A673 (cell line): ENCODE results near the gene EBP. TPM values are rescaled to one million over a fixed set of nuclear protein-coding genes. Genes with fewer than 3 reads are reported as not detected.
"Not testable (repeated sequence)": the region's sequence is repeated elsewhere in the genome, so short reads cannot be mapped to it uniquely, and the experiment has no call there.

Experiments
- BruUV-seq: library from RNA; stranded (reverse); fragments of 400-500 nt; replicated peaks from 2 replicates; lab custom pipeline; 2021; lab: Mats Ljungman, UMichigan
- CTCF ChIA-PET: fragments of 300-600 bp; sonication (Branson Sonifier 250); formaldehyde crosslinking; loops from one replicate; lab custom pipeline; 2022; ENCODE audit warnings: antibody characterized with exemption; lab: Charles Lee
- POLR2A ChIA-PET: fragments of 300-600 bp; sonication (Branson Sonifier 250); formaldehyde crosslinking; loops from one replicate; lab custom pipeline; 2022; ENCODE audit warnings: antibody characterized with exemption; ENCODE audit not compliant: low non-redundant PET; lab: Charles Lee
- DNase-seq: peaks from one replicate; pipeline ENCODE4 v3.0.0-alpha.2; 2015; ENCODE audit warnings: low spot score
- H3K27ac ChIP-seq: fragments of 200-600 bp; sonication (generic); 2 replicates; pipeline ENCODE4 v1.5.1; 2016; ENCODE audit warnings: mixed run types, low read depth, mild to moderate bottlenecking, mixed read lengths, antibody characterized with exemption, low read length; ENCODE audit not compliant: poor library complexity, severe bottlenecking
- H3K27me3 ChIP-seq: fragments of 200-600 bp; sonication (generic); replicated peaks from 2 replicates; pipeline ENCODE4 v1.6.1; 2017; ENCODE audit warnings: mixed run types, low read depth, mild to moderate bottlenecking, mixed read lengths, antibody characterized with exemption, low read length; ENCODE audit not compliant: insufficient read depth, poor library complexity
- H3K36me3 ChIP-seq: fragments of 200-600 bp; sonication (generic); 2 replicates; pipeline ENCODE4 v1.6.1; 2016; ENCODE audit warnings: mixed run types, mild to moderate bottlenecking, mixed read lengths, antibody characterized with exemption, low read length; ENCODE audit not compliant: insufficient read depth, poor library complexity, severe bottlenecking
- H3K4me1 ChIP-seq: fragments of 200-600 bp; sonication (generic); 2 replicates; pipeline ENCODE4 v1.6.1; 2017; ENCODE audit warnings: mixed run types, mild to moderate bottlenecking, mixed read lengths, antibody characterized with exemption, low read length; ENCODE audit not compliant: insufficient read depth, poor library complexity, severe bottlenecking
- H3K4me3 ChIP-seq: fragments of 200-600 bp; sonication (generic); 2 replicates; pipeline ENCODE4 v1.5.1; 2016; ENCODE audit warnings: low read depth, mixed run types, mild to moderate bottlenecking, mixed read lengths, low read length; ENCODE audit not compliant: poor library complexity, severe bottlenecking
- H3K9me3 ChIP-seq: fragments of 200-600 bp; sonication (generic); 2 replicates; pipeline ENCODE4 v1.6.1; 2016; ENCODE audit warnings: mixed run types, low read depth, mild to moderate bottlenecking, mixed read lengths, antibody characterized with exemption, low read length; ENCODE audit not compliant: poor library complexity, severe bottlenecking
- EZH2 ChIP-seq: fragments of 200-600 bp; sonication (generic); IDR thresholded peaks from 2 replicates; pipeline ENCODE4 v1.6.1; 2017; ENCODE audit warnings: borderline replicate concordance, low read depth, mild to moderate bottlenecking, mixed read lengths, antibody characterized with exemption, low read length; ENCODE audit not compliant: poor library complexity, severe bottlenecking
- intact Hi-C: fragments of 100-400 bp; cut with micrococcal nuclease; formaldehyde crosslinking; loops from one replicate; pipeline ENCODE4 v1.10.0; 2022; ENCODE audit not compliant: unreplicated experiment
- total RNA-seq: library from RNA; stranded (reverse); gene quantifications from 2 replicates; pipeline ENCODE4 v1.2.3, GENCODE V29; 2021
- TF ChIP-seq, protein P1 (sequence below): fragments of 300-800, 200-600 bp; sonication (generic); conservative IDR thresholded peaks from 2 replicates; pipeline ENCODE4 v1.5.1; 2017; ENCODE audit warnings: low read depth, mild to moderate bottlenecking, antibody characterized with exemption, low read length, moderate library complexity, mixed read lengths

EBP gene
- total RNA-seq, 1 experiment from 2014 or later, result 155 TPM

DNA sequence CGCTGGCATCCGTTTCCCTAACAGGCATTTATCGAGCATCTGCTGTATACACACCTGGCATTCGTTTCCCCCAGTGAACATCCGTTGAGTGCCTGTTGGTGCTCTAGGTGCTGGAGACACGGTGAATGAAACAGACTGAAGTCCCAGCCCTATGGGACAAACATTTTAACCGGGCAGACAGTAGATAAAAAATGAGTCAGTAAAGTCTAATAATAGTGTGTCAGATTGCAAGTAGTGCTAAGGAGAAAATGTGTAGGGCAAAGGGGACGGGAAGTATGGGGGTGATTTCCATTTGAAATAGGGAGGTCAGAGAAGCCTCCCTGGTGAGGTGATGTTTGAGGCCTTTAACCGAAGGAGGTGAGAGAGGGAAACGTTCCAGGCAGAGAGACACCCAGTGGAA is 5.3 kb upstream of the EBP start:
- DNase-seq, result no peak
- Histone ChIP-seq H3K9me3 (no peaks in the 10 kb centered on the region), H3K4me3 (no peak overlapping the region), H3K27me3 (no peaks in the 10 kb centered on the region), H3K36me3 (no peaks in the 10 kb centered on the region), H3K4me1 (no peaks in the 10 kb centered on the region), H3K27ac (no peak overlapping the region)
- TF ChIP-seq, protein P1, sequence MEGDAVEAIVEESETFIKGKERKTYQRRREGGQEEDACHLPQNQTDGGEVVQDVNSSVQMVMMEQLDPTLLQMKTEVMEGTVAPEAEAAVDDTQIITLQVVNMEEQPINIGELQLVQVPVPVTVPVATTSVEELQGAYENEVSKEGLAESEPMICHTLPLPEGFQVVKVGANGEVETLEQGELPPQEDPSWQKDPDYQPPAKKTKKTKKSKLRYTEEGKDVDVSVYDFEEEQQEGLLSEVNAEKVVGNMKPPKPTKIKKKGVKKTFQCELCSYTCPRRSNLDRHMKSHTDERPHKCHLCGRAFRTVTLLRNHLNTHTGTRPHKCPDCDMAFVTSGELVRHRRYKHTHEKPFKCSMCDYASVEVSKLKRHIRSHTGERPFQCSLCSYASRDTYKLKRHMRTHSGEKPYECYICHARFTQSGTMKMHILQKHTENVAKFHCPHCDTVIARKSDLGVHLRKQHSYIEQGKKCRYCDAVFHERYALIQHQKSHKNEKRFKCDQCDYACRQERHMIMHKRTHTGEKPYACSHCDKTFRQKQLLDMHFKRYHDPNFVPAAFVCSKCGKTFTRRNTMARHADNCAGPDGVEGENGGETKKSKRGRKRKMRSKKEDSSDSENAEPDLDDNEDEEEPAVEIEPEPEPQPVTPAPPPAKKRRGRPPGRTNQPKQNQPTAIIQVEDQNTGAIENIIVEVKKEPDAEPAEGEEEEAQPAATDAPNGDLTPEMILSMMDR, result no peak
- TF ChIP-seq EZH2, result no peak
- CTCF ChIA-PET, result no interaction called here
- POLR2A ChIA-PET, result no interaction called here
- no TSS peak for BruUV-seq
- intact Hi-C loops, result no loop called here

DNA sequence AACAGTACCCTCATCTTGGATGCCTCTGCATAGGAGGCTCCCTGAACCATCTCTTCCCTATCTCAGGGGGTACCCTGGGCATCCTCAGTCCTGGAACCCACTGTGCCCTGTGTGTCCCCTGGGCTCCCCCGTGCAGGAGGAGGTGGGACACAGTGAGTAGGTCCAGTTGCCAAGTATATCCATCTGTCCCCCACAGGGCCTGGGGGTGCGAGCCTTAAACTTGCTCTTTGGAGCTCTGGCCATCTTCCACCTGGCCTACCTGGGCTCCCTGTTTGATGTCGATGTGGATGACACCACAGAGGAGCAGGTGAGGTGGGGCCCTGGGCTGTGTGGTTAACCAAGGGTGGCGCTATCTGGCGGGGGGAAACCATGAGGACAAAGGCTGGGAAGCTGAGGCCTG is 4.6 kb upstream of the EBP start:
- ChIA-PET CTCF (no interaction called here), POLR2A (no interaction called here)
- no peaks in the 10 kb centered on the region for H3K9me3 ChIP-seq

DNA sequence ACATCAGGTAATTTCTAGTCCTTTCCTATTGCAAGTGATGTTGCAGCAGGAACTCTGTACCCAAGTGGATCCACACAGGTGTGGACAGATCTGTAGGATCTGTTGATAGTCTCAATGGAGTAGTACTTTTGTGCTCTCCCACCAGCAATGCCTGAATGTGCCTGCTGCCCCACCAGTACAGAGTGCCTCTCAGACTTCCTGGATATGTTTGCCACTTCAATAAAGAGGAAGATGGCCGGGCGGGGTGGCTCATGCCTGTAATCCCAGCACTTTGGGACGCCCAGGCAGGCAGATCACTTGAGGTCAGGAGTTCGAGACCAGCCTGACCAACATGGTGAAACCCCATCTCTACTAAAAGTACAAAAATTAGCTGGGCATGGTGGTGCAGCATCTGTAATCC is 2.1 kb upstream of the EBP start:
- H3K36me3 ChIP-seq, intact Hi-C loops, BruUV-seq, DNase-seq, H3K9me3 ChIP-seq, H3K27ac ChIP-seq, CTCF ChIA-PET, H3K27me3 ChIP-seq, H3K4me3 ChIP-seq, POLR2A ChIA-PET, H3K4me1 ChIP-seq: not testable (repeated sequence)

More for the DNA sequence above, 4.6 kb upstream of the EBP start:
- no peak for TF ChIP-seq EZH2
- TF ChIP-seq, protein P1, result no peak
- intact Hi-C loops, result no loop called here
- Histone ChIP-seq H3K4me3 (no peak overlapping the region), H3K36me3 (no peaks in the 10 kb centered on the region), H3K4me1 (no peaks in the 10 kb centered on the region), H3K27ac (no peak overlapping the region), H3K27me3 (no peaks in the 10 kb centered on the region)
- DNase-seq, result no peak
- no TSS peak for BruUV-seq

DNA sequence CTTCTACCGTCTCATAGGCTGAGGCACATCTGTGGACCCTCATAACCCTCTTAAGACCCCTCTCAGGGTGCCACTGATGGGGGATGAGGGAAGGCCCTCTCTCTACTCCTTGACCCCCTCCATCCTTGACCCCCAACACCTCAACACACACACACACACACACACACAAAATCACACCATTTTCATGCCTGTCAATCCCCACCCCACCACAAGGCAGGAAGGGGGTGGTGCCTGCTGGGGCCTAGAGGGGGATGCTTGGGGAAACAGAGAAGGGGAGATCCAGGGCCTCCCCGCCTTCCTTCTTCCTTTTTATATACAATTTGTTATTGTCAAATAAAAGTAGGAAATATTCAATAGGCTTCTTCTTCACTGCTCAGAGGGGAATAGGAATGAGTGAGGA is 1.2 kb upstream of the EBP start:
- Histone ChIP-seq H3K9me3 (no peaks in the 10 kb centered on the region), H3K36me3 (peaks cover 10% of the 10 kb centered on the region), H3K4me1 (no peaks in the 10 kb centered on the region), H3K4me3 (no peak overlapping the region), H3K27me3 (no peaks in the 10 kb centered on the region), H3K27ac (no peak overlapping the region)
- ChIA-PET CTCF (no interaction called here), POLR2A (no interaction called here)
- BruUV-seq, result no TSS peak
- no peak for DNase-seq
- intact Hi-C loops, result no loop called here
- TF ChIP-seq, protein P1, result no peak
- no peak for TF ChIP-seq EZH2
